ENCODE results near the gene C1QTNF12. TPM values are rescaled to one million over a fixed set of nuclear protein-coding genes. Genes with fewer than 3 reads are reported as not detected.

Gene C1QTNF12
- total RNA-seq, 1 donor = 0.36 TPM

GRCh38 chr1:1262071-1262470, 15.5 kb upstream of the C1QTNF12 start:
- H3K27me3 ChIP-seq (ENCODE audit: insufficient read depth, low read length) = no peaks in the 10 kb centered on the region
- no peaks in the 10 kb centered on the region for H3K9me3 ChIP-seq (ENCODE audit: low read depth, low read length)
- no peak overlapping the region for H3K4me3 ChIP-seq (ENCODE audit: insufficient read depth, low read length)
- peaks cover 60% of the 10 kb centered on the region for H3K36me3 ChIP-seq (ENCODE audit: insufficient read depth, low read length)
- H3K27ac ChIP-seq (ENCODE audit: low read depth, low read length) = peak overlapping the region; percentile 99
- no peak for DNase-seq (ENCODE audit: insufficient read length, low spot score, missing footprints)
- H3K4me1 ChIP-seq (ENCODE audit: insufficient read depth, low read length) = peaks cover 22% of the 10 kb centered on the region
- no peak for TF ChIP-seq CTCF (IDR thresholded peaks at IDR 0.05; ENCODE audit: extremely low read depth, low read depth, low read length)
- H4K20me1 ChIP-seq (ENCODE audit: insufficient read depth, low read length) = peaks cover 38% of the 10 kb centered on the region
- no peak overlapping the region for H2AFZ ChIP-seq (ENCODE audit: low read length)
- no peak overlapping the region for H3K4me2 ChIP-seq (ENCODE audit: insufficient read depth, low read length)
- peaks cover 68% of the 10 kb centered on the region for H3K79me2 ChIP-seq (ENCODE audit: insufficient read depth, low read length)

- no peak for TF ChIP-seq CTCF (IDR thresholded peaks at IDR 0.05; ENCODE audit: extremely low read depth, low read depth, low read length)
- DNase-seq (ENCODE audit: insufficient read length, low spot score, missing footprints) = no peak
- Histone ChIP-seq H3K4me2 (ENCODE audit: insufficient read depth, low read length) (no peak overlapping the region), H3K9me3 (ENCODE audit: low read depth, low read length) (no peaks in the 10 kb centered on the region), H3K4me3 (ENCODE audit: insufficient read depth, low read length) (no peak overlapping the region), H3K79me2 (ENCODE audit: insufficient read depth, low read length) (peaks cover 64% of the 10 kb centered on the region), H4K20me1 (ENCODE audit: insufficient read depth, low read length) (peaks cover 38% of the 10 kb centered on the region), H2AFZ (ENCODE audit: low read length) (no peak overlapping the region), H3K27ac (ENCODE audit: low read depth, low read length) (no peak overlapping the region), H3K27me3 (ENCODE audit: insufficient read depth, low read length) (no peaks in the 10 kb centered on the region), H3K36me3 (ENCODE audit: insufficient read depth, low read length) (peaks cover 64% of the 10 kb centered on the region), H3K4me1 (ENCODE audit: insufficient read depth, low read length) (peaks cover 19% of the 10 kb centered on the region)
Measured at GRCh38 chr1:1260843-1261560, 14.5 kb upstream of the C1QTNF12 start.

GRCh38 chr1:1259951-1260600, 13.6 kb upstream of the C1QTNF12 start:
- DNase-seq (ENCODE audit: insufficient read length, low spot score, missing footprints) = no peak
- Histone ChIP-seq H3K36me3 (ENCODE audit: insufficient read depth, low read length) (peaks cover 70% of the 10 kb centered on the region), H3K4me3 (ENCODE audit: insufficient read depth, low read length) (no peak overlapping the region), H3K27ac (ENCODE audit: low read depth, low read length) (no peak overlapping the region), H3K79me2 (ENCODE audit: insufficient read depth, low read length) (peaks cover 66% of the 10 kb centered on the region), H2AFZ (ENCODE audit: low read length) (no peak overlapping the region), H3K4me1 (ENCODE audit: insufficient read depth, low read length) (peaks cover 10% of the 10 kb centered on the region), H3K4me2 (ENCODE audit: insufficient read depth, low read length) (no peak overlapping the region), H3K9me3 (ENCODE audit: low read depth, low read length) (no peaks in the 10 kb centered on the region), H4K20me1 (ENCODE audit: insufficient read depth, low read length) (peaks cover 41% of the 10 kb centered on the region), H3K27me3 (ENCODE audit: insufficient read depth, low read length) (no peaks in the 10 kb centered on the region)
- no peak for TF ChIP-seq CTCF (IDR thresholded peaks at IDR 0.05; ENCODE audit: extremely low read depth, low read depth, low read length)

GRCh38 chr1:1259540-1259939, 13.0 kb upstream of the C1QTNF12 start:
- DNase-seq (ENCODE audit: insufficient read length, low spot score, missing footprints) = no peak
- no peak overlapping the region for H3K4me2 ChIP-seq (ENCODE audit: insufficient read depth, low read length)
- H3K4me1 ChIP-seq (ENCODE audit: insufficient read depth, low read length) = peaks cover 8% of the 10 kb centered on the region
- H3K79me2 ChIP-seq (ENCODE audit: insufficient read depth, low read length) = peaks cover 67% of the 10 kb centered on the region
- no peak overlapping the region for H3K27ac ChIP-seq (ENCODE audit: low read depth, low read length)
- TF ChIP-seq CTCF (IDR thresholded peaks at IDR 0.05; ENCODE audit: extremely low read depth, low read depth, low read length) = no peak
- H2AFZ ChIP-seq (ENCODE audit: low read length) = no peak overlapping the region
- no peak overlapping the region for H3K4me3 ChIP-seq (ENCODE audit: insufficient read depth, low read length)
- no peaks in the 10 kb centered on the region for H3K27me3 ChIP-seq (ENCODE audit: insufficient read depth, low read length)
- no peaks in the 10 kb centered on the region for H3K9me3 ChIP-seq (ENCODE audit: low read depth, low read length)
- H4K20me1 ChIP-seq (ENCODE audit: insufficient read depth, low read length) = peaks cover 42% of the 10 kb centered on the region
- H3K36me3 ChIP-seq (ENCODE audit: insufficient read depth, low read length) = peaks cover 75% of the 10 kb centered on the region

All from osteoblast (primary cell).